ENCODE measurements around the gene ZNF324B. TPM values are rescaled to one million over a fixed set of nuclear protein-coding genes. Genes with fewer than 3 reads are reported as not detected.

The ZNF324B gene
- total and polyA plus RNA-seq, 4 donors, result 0.53 to 4.9 (median 2.8) TPM

GRCh38 chr19:58474997-58475713 is 23.7 kb downstream of the ZNF324B start:
- Histone ChIP-seq H3K36me3 (ENCODE audit: control insufficient read depth in 4 of 4, insufficient read depth in 3 of 4, low read depth in 1 of 4, low read length in 3 of 4) (peaks cover 0 to 13% (median 3%) of the 10 kb centered on the region in 4 donors), H3K27me3 (ENCODE audit: control insufficient read depth in 4 of 4, insufficient read depth in 4 of 4, low read length in 3 of 4) (no peaks in the 10 kb centered on the region), H3K9me3 (ENCODE audit: control insufficient read depth in 4 of 4, low read length in 3 of 4) (no peaks in the 10 kb centered on the region), H3K4me1 (ENCODE audit: control insufficient read depth in 4 of 4, insufficient read depth in 4 of 4, low read length in 3 of 4) (peaks cover 5 to 21% (median 15%) of the 10 kb centered on the region in 4 donors), H3K27ac (ENCODE audit: low read depth in 1 of 2, low read length in 2 of 2) (peak overlapping the region; percentile 87 to 88), H3K4me3 (ENCODE audit: low read depth in 1 of 3, low read length in 3 of 3) (peak overlapping the region; percentile 62 to 78 (median 62)), H3K9ac (ENCODE audit: low read depth in 1 of 2, low read length in 2 of 2) (peak overlapping the region in 1 of 2 donors; percentile 61)
- 24% methylated on average over 27 of the region's 27 CpGs for WGBS
- DNase-seq (ENCODE audit: low spot score), result no peak
- no peak for TF ChIP-seq GABPA (IDR thresholded peaks at IDR 0.05 in 1 of 2, conservative IDR thresholded peaks at IDR 0.05 in 1 of 2)
- no peak for TF ChIP-seq HNF4G (IDR thresholded peaks at IDR 0.05)
- TF ChIP-seq SP1 (IDR thresholded peaks at IDR 0.05), result no peak
- TF ChIP-seq REST (IDR thresholded peaks at IDR 0.05), result no peak
- TF ChIP-seq RXRA (IDR thresholded peaks at IDR 0.05), result no peak
- TF ChIP-seq NR2F2 (IDR thresholded peaks at IDR 0.05), result no peak
- no peak for TF ChIP-seq MAX (IDR thresholded peaks at IDR 0.05)
- no peak for TF ChIP-seq HNF4A (conservative IDR thresholded peaks at IDR 0.05)
- no peak for TF ChIP-seq FOXA2 (IDR thresholded peaks at IDR 0.05)
- no peak for TF ChIP-seq TAF1 (conservative IDR thresholded peaks at IDR 0.05)
- TF ChIP-seq CTCF (IDR thresholded peaks at IDR 0.05; ENCODE audit: low read depth, low read length, missing input control), result no peak
- TF ChIP-seq ZBTB33 (IDR thresholded peaks at IDR 0.05), result no peak
- no peak for TF ChIP-seq YY1 (IDR thresholded peaks at IDR 0.05)
- TF ChIP-seq ATF3 (IDR thresholded peaks at IDR 0.05), result no peak
- no peak for TF ChIP-seq JUND (IDR thresholded peaks at IDR 0.05)

Data from liver (tissue), 9 donors.